GM23338 (cell line): ENCODE results near the gene FLNB. TPM values are rescaled to one million over a fixed set of nuclear protein-coding genes. Genes with fewer than 3 reads are reported as not detected.
A peak's percentile ranks its signal among the peaks of the same experiment; 100 is the strongest.

Source experiments
- ATAC-seq: fragments of 200-7000 bp; cut with Tn5 transposase; 3 replicates; pipeline ENCODE4 v1.9.1; 2020
- DNase-seq: peaks from one replicate; pipeline ENCODE4 v3.0.0-alpha.2; 2015; ENCODE audit warnings: low spot score
- H2AFZ ChIP-seq: fragments of 200-600 bp; sonication (generic); 2 replicates; pipeline ENCODE4 v1.8.0; 2016; ENCODE audit warnings: antibody characterized with exemption, mild to moderate bottlenecking, moderate library complexity
- H3F3A ChIP-seq: fragments of 200-600 bp; sonication (generic); replicated peaks from 2 replicates; pipeline ENCODE4 v1.8.0; 2017; ENCODE audit warnings: antibody characterized with exemption, mixed run types, low read depth
- H3K27ac ChIP-seq: fragments of 200-600 bp; sonication (generic); 2 replicates; pipeline ENCODE4 v1.6.1; 2016; ENCODE audit warnings: low read depth
- H3K27me3 ChIP-seq: fragments of 200-600 bp; sonication (generic); 2 replicates; pipeline ENCODE4 v1.8.0; 2016; ENCODE audit warnings: mild to moderate bottlenecking, mixed run types, moderate library complexity; ENCODE audit not compliant: insufficient read depth
- H3K36me3 ChIP-seq: fragments of 200-600 bp; sonication (generic); 2 replicates; pipeline ENCODE4 v1.8.0; 2016; ENCODE audit warnings: mild to moderate bottlenecking; ENCODE audit not compliant: insufficient read depth
- H3K4me1 ChIP-seq: fragments of 200-600 bp; sonication (generic); 2 replicates; pipeline ENCODE4 v1.8.0; 2016; ENCODE audit warnings: mild to moderate bottlenecking, moderate library complexity; ENCODE audit not compliant: insufficient read depth
- H3K4me2 ChIP-seq: fragments of 200-600 bp; sonication (generic); 2 replicates; pipeline ENCODE4 v1.7.1; 2017; ENCODE audit warnings: mixed run types
- H3K4me3 ChIP-seq: fragments of 200-600 bp; sonication (generic); 2 replicates; pipeline ENCODE4 v1.6.1; 2016; ENCODE audit warnings: mixed run types
- H3K79me2 ChIP-seq: fragments of 200-600 bp; sonication (generic); replicated peaks from 2 replicates; pipeline ENCODE4 v1.8.0; 2017; ENCODE audit warnings: mild to moderate bottlenecking; ENCODE audit not compliant: insufficient read depth
- H3K9me2 ChIP-seq: fragments of 200-600 bp; sonication (generic); 2 replicates; pipeline ENCODE4 v1.8.0; 2017; ENCODE audit not compliant: insufficient read depth
- H4K20me1 ChIP-seq: fragments of 200-600 bp; sonication (generic); replicated peaks from 2 replicates; pipeline ENCODE4 v1.8.0; 2017; ENCODE audit warnings: mild to moderate bottlenecking; ENCODE audit not compliant: insufficient read depth
- H3K27ac Mint-ChIP-seq: 2 replicates; pipeline ENCODE4 v1.8.0; 2020; ENCODE audit warnings: inconsistent platforms, mild to moderate bottlenecking, moderate library complexity, mixed read lengths
- H3K27me3 Mint-ChIP-seq: 3 replicates; pipeline ENCODE4 v1.8.0; 2022; ENCODE audit warnings: low read depth, mild to moderate bottlenecking, moderate library complexity, mixed read lengths, inconsistent platforms; ENCODE audit not compliant: insufficient read depth, poor library complexity
- H3K36me3 Mint-ChIP-seq: 3 replicates; pipeline ENCODE4 v1.8.0; 2021; ENCODE audit warnings: low read depth, mild to moderate bottlenecking, inconsistent platforms, moderate library complexity, mixed read lengths
- H3K4me1 Mint-ChIP-seq: 3 replicates; pipeline ENCODE4 v1.8.0; 2020; ENCODE audit warnings: mild to moderate bottlenecking, inconsistent platforms, mixed read lengths
- H3K4me3 Mint-ChIP-seq: 3 replicates; pipeline ENCODE4 v1.8.0; 2021; ENCODE audit warnings: moderate library complexity, mild to moderate bottlenecking, inconsistent platforms, mixed read lengths
- H3K9me3 Mint-ChIP-seq: 3 replicates; pipeline ENCODE4 v1.8.0; 2020; ENCODE audit warnings: moderate library complexity, mild to moderate bottlenecking, inconsistent platforms, mixed read lengths
- CREB1 ChIP-seq: fragments of 250-450 bp; sonication (Bioruptor Pico); IDR thresholded peaks from 2 replicates; pipeline ENCODE4 v1.5.0; 2020; ENCODE audit warnings: low read depth, mild to moderate bottlenecking, moderate library complexity
- EZH2 ChIP-seq: fragments of 200-600 bp; sonication (generic); IDR thresholded peaks from one replicate; pipeline ENCODE4 v1.8.0; 2017; ENCODE audit warnings: antibody characterized with exemption, mild to moderate bottlenecking, low read depth; ENCODE audit not compliant: unreplicated experiment
- EZH2phosphoT487 ChIP-seq: fragments of 200-600 bp; sonication (generic); IDR thresholded peaks from one replicate; pipeline ENCODE4 v1.8.1; 2018; ENCODE audit warnings: antibody characterized with exemption; ENCODE audit not compliant: unreplicated experiment
- JUNB ChIP-seq: IDR thresholded peaks from one replicate; pipeline ENCODE4 v1.6.1; 2016; ENCODE audit warnings: antibody characterized with exemption; ENCODE audit not compliant: unreplicated experiment
- NANOG ChIP-seq: IDR thresholded peaks from 2 replicates; pipeline ENCODE4 v1.6.1; 2016; ENCODE audit warnings: antibody characterized with exemption, borderline replicate concordance
- POLR2AphosphoS5 ChIP-seq: IDR thresholded peaks from 2 replicates; pipeline ENCODE4 v1.6.1; 2016; ENCODE audit warnings: antibody characterized with exemption, low read depth
- STAT1 ChIP-seq: IDR thresholded peaks from one replicate; pipeline ENCODE4 v1.6.1; 2016; ENCODE audit warnings: antibody characterized with exemption; ENCODE audit not compliant: unreplicated experiment
- ZNF114 ChIP-seq: fragments of 250-450 bp; sonication (Bioruptor Pico); IDR thresholded peaks from 2 replicates; pipeline ENCODE4 v1.5.0; 2020; ENCODE audit warnings: mild to moderate bottlenecking, moderate library complexity
- ZNF331 ChIP-seq: fragments of 250-450 bp; sonication (Bioruptor Pico); IDR thresholded peaks from 2 replicates; pipeline ENCODE4 v1.5.0; 2020; ENCODE audit warnings: low read depth, mild to moderate bottlenecking, moderate library complexity
- polyA plus RNA-seq: library from polyadenylated mRNA; unstranded; fragments of >200 nt; fragmentation: Nextera tagmentation; extraction: Ambion mirVana; gene quantifications from 2 replicates; pipeline ENCODE4 v1.2.1, GENCODE V29; 2016
- total RNA-seq: library from RNA; depleted of rRNA; stranded (reverse); fragments of >200 nt; shearing (Covaris generic); gene quantifications from 2 replicates; pipeline ENCODE4 v1.2.3, GENCODE V29; 2014
- TF ChIP-seq, protein P1 (sequence below): IDR thresholded peaks from one replicate; pipeline ENCODE4 v1.6.1; 2018; ENCODE audit warnings: antibody characterized with exemption; ENCODE audit not compliant: unreplicated experiment
- TF ChIP-seq, protein P2 (sequence below), 2 experiments: fragments of 200-600 bp in 1 of 2; sonication (generic) in 1 of 2; conservative IDR thresholded peaks; 2 replicates each; pipeline versions ENCODE4 v1.5.1 to v1.6.1; 2016 to 2017; ENCODE audit warnings: antibody characterized with exemption in 2 of 2, low read depth in 2 of 2, mild to moderate bottlenecking in 2 of 2, moderate library complexity in 1 of 2
- TF ChIP-seq, protein P3 (sequence below): IDR thresholded peaks from 2 replicates; pipeline ENCODE4 v1.6.1; 2016; ENCODE audit warnings: antibody characterized with exemption
- TF ChIP-seq, protein P4 (sequence below): fragments of 250-450 bp; sonication (Bioruptor Pico); IDR thresholded peaks from 2 replicates; pipeline ENCODE4 v1.5.0; 2020; ENCODE audit warnings: mild to moderate bottlenecking, moderate library complexity

The FLNB gene
- total and polyA plus RNA-seq, 2 experiments from 2014 or later, result 39.7 to 179 TPM

DNA sequence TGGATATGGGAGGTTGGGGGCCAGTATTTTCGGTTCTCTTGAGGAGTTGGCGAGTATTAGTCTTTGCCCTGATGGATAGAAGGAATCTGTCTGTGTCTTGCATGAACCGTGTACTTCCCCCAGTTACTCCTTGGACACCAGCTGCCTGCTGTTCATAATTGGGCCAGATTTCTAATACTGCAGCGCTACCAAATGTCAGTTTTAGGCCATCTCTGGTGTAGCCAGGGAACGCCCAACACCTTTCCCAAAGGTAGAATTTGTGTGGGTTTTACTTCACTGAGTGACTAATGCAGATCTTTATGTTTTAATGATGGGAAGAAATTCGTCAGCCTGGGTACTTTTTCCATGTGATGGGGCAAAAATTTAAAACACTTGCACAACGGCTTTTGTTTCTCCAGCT, 18.4 kb downstream of the FLNB start:
- peaks cover 59% of the 10 kb centered on the region for H3K4me1 Mint-ChIP-seq

More for the DNA sequence above, 18.4 kb downstream of the FLNB start:
- Histone ChIP-seq H3K4me2 (0 out of 2 replicates have a peak overlapping the region, but pooled peaks have one; percentile 50), H3K4me1 (peaks cover 74% of the 10 kb centered on the region), H3K27me3 (no peaks in the 10 kb centered on the region), H3K79me2 (peaks cover 100% of the 10 kb centered on the region), H3K9me2 (no peaks in the 10 kb centered on the region), H4K20me1 (no peaks in the 10 kb centered on the region), H3K4me3 (no peak overlapping the region), H3K36me3 (no peaks in the 10 kb centered on the region), H3K27ac (peak overlapping the region; percentile 60), H2AFZ (no peak overlapping the region), H3F3A (peaks cover 7% of the 10 kb centered on the region; the same call in 1 of the 2 replicates)
- Mint-ChIP-seq H3K9me3 (no peaks in the 10 kb centered on the region), H3K27ac (peak overlapping the region; percentile 91), H3K4me3 (no peak overlapping the region; the same call in 2 of the 3 replicates), H3K27me3 (peaks cover 5% of the 10 kb centered on the region), H3K36me3 (no peaks in the 10 kb centered on the region)
- ATAC-seq (no peak), DNase-seq (no peak)
- no peak for TF ChIP-seq NANOG
- TF ChIP-seq JUNB, result no peak
- no peak for TF ChIP-seq CREB1 (CRISPR knock-in tag)
- TF ChIP-seq, protein P1, sequence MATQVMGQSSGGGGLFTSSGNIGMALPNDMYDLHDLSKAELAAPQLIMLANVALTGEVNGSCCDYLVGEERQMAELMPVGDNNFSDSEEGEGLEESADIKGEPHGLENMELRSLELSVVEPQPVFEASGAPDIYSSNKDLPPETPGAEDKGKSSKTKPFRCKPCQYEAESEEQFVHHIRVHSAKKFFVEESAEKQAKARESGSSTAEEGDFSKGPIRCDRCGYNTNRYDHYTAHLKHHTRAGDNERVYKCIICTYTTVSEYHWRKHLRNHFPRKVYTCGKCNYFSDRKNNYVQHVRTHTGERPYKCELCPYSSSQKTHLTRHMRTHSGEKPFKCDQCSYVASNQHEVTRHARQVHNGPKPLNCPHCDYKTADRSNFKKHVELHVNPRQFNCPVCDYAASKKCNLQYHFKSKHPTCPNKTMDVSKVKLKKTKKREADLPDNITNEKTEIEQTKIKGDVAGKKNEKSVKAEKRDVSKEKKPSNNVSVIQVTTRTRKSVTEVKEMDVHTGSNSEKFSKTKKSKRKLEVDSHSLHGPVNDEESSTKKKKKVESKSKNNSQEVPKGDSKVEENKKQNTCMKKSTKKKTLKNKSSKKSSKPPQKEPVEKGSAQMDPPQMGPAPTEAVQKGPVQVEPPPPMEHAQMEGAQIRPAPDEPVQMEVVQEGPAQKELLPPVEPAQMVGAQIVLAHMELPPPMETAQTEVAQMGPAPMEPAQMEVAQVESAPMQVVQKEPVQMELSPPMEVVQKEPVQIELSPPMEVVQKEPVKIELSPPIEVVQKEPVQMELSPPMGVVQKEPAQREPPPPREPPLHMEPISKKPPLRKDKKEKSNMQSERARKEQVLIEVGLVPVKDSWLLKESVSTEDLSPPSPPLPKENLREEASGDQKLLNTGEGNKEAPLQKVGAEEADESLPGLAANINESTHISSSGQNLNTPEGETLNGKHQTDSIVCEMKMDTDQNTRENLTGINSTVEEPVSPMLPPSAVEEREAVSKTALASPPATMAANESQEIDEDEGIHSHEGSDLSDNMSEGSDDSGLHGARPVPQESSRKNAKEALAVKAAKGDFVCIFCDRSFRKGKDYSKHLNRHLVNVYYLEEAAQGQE, result no peak
- TF ChIP-seq, protein P2, sequence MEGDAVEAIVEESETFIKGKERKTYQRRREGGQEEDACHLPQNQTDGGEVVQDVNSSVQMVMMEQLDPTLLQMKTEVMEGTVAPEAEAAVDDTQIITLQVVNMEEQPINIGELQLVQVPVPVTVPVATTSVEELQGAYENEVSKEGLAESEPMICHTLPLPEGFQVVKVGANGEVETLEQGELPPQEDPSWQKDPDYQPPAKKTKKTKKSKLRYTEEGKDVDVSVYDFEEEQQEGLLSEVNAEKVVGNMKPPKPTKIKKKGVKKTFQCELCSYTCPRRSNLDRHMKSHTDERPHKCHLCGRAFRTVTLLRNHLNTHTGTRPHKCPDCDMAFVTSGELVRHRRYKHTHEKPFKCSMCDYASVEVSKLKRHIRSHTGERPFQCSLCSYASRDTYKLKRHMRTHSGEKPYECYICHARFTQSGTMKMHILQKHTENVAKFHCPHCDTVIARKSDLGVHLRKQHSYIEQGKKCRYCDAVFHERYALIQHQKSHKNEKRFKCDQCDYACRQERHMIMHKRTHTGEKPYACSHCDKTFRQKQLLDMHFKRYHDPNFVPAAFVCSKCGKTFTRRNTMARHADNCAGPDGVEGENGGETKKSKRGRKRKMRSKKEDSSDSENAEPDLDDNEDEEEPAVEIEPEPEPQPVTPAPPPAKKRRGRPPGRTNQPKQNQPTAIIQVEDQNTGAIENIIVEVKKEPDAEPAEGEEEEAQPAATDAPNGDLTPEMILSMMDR (conservative IDR thresholded peaks at IDR 0.05; ENCODE audit: low read depth in 2 of 2), result no peak
- no peak for TF ChIP-seq EZH2phosphoT487
- TF ChIP-seq ZNF114, result no peak
- TF ChIP-seq, protein P3, sequence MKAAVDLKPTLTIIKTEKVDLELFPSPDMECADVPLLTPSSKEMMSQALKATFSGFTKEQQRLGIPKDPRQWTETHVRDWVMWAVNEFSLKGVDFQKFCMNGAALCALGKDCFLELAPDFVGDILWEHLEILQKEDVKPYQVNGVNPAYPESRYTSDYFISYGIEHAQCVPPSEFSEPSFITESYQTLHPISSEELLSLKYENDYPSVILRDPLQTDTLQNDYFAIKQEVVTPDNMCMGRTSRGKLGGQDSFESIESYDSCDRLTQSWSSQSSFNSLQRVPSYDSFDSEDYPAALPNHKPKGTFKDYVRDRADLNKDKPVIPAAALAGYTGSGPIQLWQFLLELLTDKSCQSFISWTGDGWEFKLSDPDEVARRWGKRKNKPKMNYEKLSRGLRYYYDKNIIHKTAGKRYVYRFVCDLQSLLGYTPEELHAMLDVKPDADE, result no peak
- TF ChIP-seq ZNF331 (CRISPR knock-in tag), result no peak
- no peak for TF ChIP-seq POLR2AphosphoS5
- TF ChIP-seq EZH2, result no peak
- TF ChIP-seq STAT1, result no peak
- TF ChIP-seq, protein P4, sequence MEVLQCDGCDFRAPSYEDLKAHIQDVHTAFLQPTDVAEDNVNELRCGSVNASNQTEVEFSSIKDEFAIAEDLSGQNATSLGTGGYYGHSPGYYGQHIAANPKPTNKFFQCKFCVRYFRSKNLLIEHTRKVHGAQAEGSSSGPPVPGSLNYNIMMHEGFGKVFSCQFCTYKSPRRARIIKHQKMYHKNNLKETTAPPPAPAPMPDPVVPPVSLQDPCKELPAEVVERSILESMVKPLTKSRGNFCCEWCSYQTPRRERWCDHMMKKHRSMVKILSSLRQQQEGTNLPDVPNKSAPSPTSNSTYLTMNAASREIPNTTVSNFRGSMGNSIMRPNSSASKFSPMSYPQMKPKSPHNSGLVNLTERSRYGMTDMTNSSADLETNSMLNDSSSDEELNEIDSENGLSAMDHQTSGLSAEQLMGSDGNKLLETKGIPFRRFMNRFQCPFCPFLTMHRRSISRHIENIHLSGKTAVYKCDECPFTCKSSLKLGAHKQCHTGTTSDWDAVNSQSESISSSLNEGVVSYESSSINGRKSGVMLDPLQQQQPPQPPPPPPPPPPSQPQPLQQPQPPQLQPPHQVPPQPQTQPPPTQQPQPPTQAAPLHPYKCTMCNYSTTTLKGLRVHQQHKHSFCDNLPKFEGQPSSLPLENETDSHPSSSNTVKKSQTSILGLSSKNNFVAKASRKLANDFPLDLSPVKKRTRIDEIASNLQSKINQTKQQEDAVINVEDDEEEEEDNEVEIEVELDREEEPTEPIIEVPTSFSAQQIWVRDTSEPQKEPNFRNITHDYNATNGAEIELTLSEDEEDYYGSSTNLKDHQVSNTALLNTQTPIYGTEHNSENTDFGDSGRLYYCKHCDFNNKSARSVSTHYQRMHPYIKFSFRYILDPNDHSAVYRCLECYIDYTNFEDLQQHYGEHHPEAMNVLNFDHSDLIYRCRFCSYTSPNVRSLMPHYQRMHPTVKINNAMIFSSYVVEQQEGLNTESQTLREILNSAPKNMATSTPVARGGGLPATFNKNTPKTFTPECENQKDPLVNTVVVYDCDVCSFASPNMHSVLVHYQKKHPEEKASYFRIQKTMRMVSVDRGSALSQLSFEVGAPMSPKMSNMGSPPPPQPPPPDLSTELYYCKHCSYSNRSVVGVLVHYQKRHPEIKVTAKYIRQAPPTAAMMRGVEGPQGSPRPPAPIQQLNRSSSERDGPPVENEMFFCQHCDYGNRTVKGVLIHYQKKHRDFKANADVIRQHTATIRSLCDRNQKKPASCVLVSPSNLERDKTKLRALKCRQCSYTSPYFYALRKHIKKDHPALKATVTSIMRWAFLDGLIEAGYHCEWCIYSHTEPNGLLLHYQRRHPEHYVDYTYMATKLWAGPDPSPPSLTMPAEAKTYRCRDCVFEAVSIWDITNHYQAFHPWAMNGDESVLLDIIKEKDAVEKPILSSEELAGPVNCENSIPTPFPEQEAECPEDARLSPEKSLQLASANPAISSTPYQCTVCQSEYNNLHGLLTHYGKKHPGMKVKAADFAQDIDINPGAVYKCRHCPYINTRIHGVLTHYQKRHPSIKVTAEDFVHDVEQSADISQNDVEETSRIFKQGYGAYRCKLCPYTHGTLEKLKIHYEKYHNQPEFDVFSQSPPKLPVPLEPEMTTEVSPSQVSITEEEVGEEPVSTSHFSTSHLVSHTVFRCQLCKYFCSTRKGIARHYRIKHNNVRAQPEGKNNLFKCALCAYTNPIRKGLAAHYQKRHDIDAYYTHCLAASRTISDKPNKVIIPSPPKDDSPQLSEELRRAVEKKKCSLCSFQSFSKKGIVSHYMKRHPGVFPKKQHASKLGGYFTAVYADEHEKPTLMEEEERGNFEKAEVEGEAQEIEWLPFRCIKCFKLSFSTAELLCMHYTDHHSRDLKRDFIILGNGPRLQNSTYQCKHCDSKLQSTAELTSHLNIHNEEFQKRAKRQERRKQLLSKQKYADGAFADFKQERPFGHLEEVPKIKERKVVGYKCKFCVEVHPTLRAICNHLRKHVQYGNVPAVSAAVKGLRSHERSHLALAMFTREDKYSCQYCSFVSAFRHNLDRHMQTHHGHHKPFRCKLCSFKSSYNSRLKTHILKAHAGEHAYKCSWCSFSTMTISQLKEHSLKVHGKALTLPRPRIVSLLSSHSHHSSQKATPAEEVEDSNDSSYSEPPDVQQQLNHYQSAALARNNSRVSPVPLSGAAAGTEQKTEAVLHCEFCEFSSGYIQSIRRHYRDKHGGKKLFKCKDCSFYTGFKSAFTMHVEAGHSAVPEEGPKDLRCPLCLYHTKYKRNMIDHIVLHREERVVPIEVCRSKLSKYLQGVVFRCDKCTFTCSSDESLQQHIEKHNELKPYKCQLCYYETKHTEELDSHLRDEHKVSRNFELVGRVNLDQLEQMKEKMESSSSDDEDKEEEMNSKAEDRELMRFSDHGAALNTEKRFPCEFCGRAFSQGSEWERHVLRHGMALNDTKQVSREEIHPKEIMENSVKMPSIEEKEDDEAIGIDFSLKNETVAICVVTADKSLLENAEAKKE (CRISPR knock-in tag), result no peak
